Heart right ventricle (tissue), 16 donors: ENCODE results near the gene NOX5. TPM values are rescaled to one million over a fixed set of nuclear protein-coding genes. Genes with fewer than 3 reads are reported as not detected.

Experiments
- ATAC-seq, 8 donors: fragments of 200-7000 bp; cut with Tn5 transposase; one replicate each; pipeline ENCODE4 v1.9.1; 2020; ENCODE audit warnings: mild to moderate bottlenecking in 8 of 8, moderate library complexity in 8 of 8, moderate number of reproducible peaks in 1 of 8
- DNase-seq, 2 donors: peaks; one replicate each; pipeline ENCODE4 v3.0.0-alpha.2; 2020
- H3K27ac ChIP-seq, 10 donors: fragments of 200-600 bp; sonication (generic) in 2 of 10; one replicate each; pipeline versions ENCODE4 v1.5.0 to v1.8.0; 2020 to 2022; ENCODE audit warnings: mild to moderate bottlenecking in 3 of 10
- H3K27me3 ChIP-seq, 7 donors: fragments of 200-600 bp; one replicate each; pipeline ENCODE4 v1.8.0; 2021 to 2022; ENCODE audit warnings: mild to moderate bottlenecking in 2 of 7
- H3K36me3 ChIP-seq, 9 donors: fragments of 200-600 bp; sonication (generic) in 1 of 9; one replicate each; pipeline versions ENCODE4 v1.5.0 to v1.8.0; 2020 to 2022; ENCODE audit warnings: mild to moderate bottlenecking in 2 of 9
- H3K4me1 ChIP-seq, 9 donors: fragments of 200-600 bp; sonication (generic) in 1 of 9; one replicate each; pipeline versions ENCODE4 v1.5.0 to v1.8.0; 2020 to 2022; ENCODE audit warnings: mild to moderate bottlenecking in 4 of 9
- H3K4me3 ChIP-seq, 10 donors: fragments of 200-600 bp; sonication (generic) in 2 of 10; one replicate each; pipeline versions ENCODE4 v1.5.0 to v1.8.0; 2020 to 2022; ENCODE audit warnings: mild to moderate bottlenecking in 7 of 10, moderate library complexity in 2 of 10
- H3K9me3 ChIP-seq, 11 donors: fragments of 200-600 bp in 10 of 11; sonication (generic) in 2 of 11; one replicate each; pipeline versions ENCODE4 v1.5.0 to v1.8.0; 2013 to 2022; ENCODE audit warnings: mild to moderate bottlenecking in 2 of 11, control low read depth in 1 of 11, moderate library complexity in 1 of 11
- WGBS, 2 donors: extraction: QIAGEN DNeasy Blood & Tissue Kit; methylation state at CpG; one replicate each; pipeline ENCODE4 v1.1.7; 2013; ENCODE audit warnings: inconsistent platforms in 1 of 2; 5-methylcytosine and 5-hydroxymethylcytosine counted together
- intact Hi-C, 10 donors: fragments of 100-400 bp; cut with DNase I; formaldehyde crosslinking; loops; one replicate each; pipeline versions ENCODE4 v1.11.1 to v1.14.2; 2022
- polyA plus RNA-seq, 2 donors: library from polyadenylated mRNA; stranded (reverse); fragments of 200-250 nt; gene quantifications; one replicate each; pipeline ENCODE4 v1.2.3, GENCODE V29; 2013
- total RNA-seq, 10 donors: library from RNA; stranded (reverse); fragmentation: NEBNext Ultra II Directional in 3 of 10; extraction: Animal tissue kit (Norgen Biotek cat#: 25700) in 3 of 10; gene quantifications; one replicate each; pipeline versions ENCODE4 v1.2.1 to v1.2.4, GENCODE V29; 2021 to 2023
- TF ChIP-seq, protein P1 (sequence below), 9 donors: fragments of 200-600 bp; sonication (generic) in 2 of 9; IDR thresholded peaks; one replicate each; pipeline versions ENCODE4 v1.5.0 to v1.8.0; 2021 to 2022; ENCODE audit warnings: antibody characterized with exemption in 9 of 9, mild to moderate bottlenecking in 5 of 9, moderate library complexity in 1 of 9
- donor health status: Arrhythmogenic right ventricular cardiomyopathy.
- donor health status: ischemic (EF 13 %, LVEDD 7.1; RV severe dilation, severe dysfunction).
- donor health status: healthy with polysubstance abuse.
- donor health status: DM: no; HTN: yes; CAD: no.
- donor health status: DM: no; HTN: no; CAD: no.
- donor health status: ischemic (EF 25% LVEDD 6.9; RV normal size, moderate dysfunction).
- donor health status: ischemic (EF 25% LVEDD 5.7; RV mildly dilated, moderate dysfunction).
- donor health status: healthy.
- donor health status: DM: yes; HTN: yes; CAD: no.
- donor health status: Ischemic cardiomyopathy.
- donor health status: ischemic (EF 35%, LVEDD 5.7; RV mildly dilated, moderate dysfunction).
- donor health status: nonischemic (EF 11% LVEDD 7.7; RV severe dilation, severe dysfunction).
- donor health status: DM: yes; HTN: yes; CAD: no.
- donor health status: PGD.
- donor health status: ischemic (EF 29% LVEDD 5.4; RV normal size, mild dysfunction).
- donor health status: nonischemic (EF 23%, LVEDD 6.1; RV moderate dilation, normal function).

The NOX5 gene
- total and polyA plus RNA-seq, 12 donors: 0.06 to 0.37 (median 0.18) TPM; not detected in 4

DNA sequence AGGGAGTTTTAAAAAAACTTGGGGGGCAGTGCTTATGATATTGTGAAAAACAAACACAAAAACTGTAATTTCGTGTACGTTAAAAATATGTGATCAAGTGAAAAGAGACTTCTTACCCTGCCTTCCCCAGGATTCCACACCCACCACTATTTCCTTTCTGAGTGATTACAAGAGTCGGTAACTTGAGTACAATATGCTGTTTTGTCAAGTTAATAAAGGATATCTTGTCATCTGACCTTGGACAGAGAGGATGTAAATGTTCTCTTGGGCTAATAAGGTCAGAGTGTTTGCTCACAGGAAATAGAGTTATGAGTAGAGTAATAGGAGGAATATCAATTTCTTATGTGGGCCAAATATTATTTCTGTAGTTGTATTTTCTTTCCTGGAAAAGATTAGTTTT is 68.1 kb downstream of the NOX5 start:
- ATAC-seq: peak in 7 of 8 donors; percentile 17 to 70 (median 61)

DNA sequence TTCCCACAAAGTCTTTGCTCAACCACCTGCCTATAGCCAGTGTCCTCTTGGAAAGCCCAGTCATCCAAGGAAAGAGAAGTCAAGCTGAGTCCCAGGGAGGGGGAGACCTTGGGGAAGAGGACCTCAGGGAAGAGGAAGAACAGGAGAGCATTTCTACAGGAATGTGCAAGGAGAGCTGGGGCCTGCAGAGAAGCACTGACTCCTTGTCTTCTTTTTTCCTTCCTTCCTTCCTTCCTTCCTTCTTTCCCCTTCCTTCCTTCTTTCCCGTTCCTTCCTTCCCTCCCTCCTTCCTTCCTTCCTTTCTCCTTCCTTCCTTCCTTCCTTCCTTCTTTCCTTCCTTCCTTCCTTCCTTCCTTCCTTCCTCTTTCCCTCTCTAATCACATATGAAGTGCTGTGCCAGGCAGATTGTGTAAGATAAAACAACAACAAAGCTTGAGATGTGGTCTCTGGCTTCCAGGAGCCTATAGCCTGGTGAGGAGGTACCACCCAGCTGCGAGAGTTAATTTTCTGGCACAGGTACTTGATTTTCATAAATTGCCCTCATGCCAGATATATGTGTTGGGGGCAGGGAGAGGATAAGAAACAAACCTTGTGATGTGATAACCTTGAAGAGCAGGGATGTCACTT is 70.0 kb downstream of the NOX5 start:
- peak overlapping the region in 8 of 10 donors; percentile 44 to 94 (median 77) for H3K27ac ChIP-seq
- 61 to 75% methylated on average over 2 of the region's 2 CpGs for WGBS, 2 donors
- intact Hi-C loops: loop anchor here in 3 of 10 donors (5.0 to 10.0 kb wide), 2 partner anchors 70 to 78 kb away; partner anchors contain the start of gene GLCE (in 2 of the 3)

More for the DNA sequence above, 68.1 kb downstream of the NOX5 start:
- 30 to 60% methylated on average over 3 of the region's 3 CpGs for WGBS, 2 donors
- H3K4me3 ChIP-seq: peak overlapping the region in 1 of 10 donors; percentile 2
- TF ChIP-seq, protein P1, sequence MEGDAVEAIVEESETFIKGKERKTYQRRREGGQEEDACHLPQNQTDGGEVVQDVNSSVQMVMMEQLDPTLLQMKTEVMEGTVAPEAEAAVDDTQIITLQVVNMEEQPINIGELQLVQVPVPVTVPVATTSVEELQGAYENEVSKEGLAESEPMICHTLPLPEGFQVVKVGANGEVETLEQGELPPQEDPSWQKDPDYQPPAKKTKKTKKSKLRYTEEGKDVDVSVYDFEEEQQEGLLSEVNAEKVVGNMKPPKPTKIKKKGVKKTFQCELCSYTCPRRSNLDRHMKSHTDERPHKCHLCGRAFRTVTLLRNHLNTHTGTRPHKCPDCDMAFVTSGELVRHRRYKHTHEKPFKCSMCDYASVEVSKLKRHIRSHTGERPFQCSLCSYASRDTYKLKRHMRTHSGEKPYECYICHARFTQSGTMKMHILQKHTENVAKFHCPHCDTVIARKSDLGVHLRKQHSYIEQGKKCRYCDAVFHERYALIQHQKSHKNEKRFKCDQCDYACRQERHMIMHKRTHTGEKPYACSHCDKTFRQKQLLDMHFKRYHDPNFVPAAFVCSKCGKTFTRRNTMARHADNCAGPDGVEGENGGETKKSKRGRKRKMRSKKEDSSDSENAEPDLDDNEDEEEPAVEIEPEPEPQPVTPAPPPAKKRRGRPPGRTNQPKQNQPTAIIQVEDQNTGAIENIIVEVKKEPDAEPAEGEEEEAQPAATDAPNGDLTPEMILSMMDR (IDR thresholded peaks at IDR 0.05): no peak
- intact Hi-C loops: loop anchor here in 3 of 10 donors (5.0 to 10.0 kb wide), 2 partner anchors 72 to 80 kb away; partner anchors contain the start of gene GLCE (in 2 of the 3)
- no peaks in the 10 kb centered on the region for H3K9me3 ChIP-seq
- peaks cover 7 to 55% (median 42%) of the 10 kb centered on the region in 9 donors for H3K4me1 ChIP-seq
- no peak for DNase-seq
- H3K27ac ChIP-seq: peak overlapping the region; percentile 42 to 94 (median 77)
- no peaks in the 10 kb centered on the region for H3K36me3 ChIP-seq
- H3K27me3 ChIP-seq: peaks cover 0 to 3% (median 0%) of the 10 kb centered on the region in 7 donors

DNA sequence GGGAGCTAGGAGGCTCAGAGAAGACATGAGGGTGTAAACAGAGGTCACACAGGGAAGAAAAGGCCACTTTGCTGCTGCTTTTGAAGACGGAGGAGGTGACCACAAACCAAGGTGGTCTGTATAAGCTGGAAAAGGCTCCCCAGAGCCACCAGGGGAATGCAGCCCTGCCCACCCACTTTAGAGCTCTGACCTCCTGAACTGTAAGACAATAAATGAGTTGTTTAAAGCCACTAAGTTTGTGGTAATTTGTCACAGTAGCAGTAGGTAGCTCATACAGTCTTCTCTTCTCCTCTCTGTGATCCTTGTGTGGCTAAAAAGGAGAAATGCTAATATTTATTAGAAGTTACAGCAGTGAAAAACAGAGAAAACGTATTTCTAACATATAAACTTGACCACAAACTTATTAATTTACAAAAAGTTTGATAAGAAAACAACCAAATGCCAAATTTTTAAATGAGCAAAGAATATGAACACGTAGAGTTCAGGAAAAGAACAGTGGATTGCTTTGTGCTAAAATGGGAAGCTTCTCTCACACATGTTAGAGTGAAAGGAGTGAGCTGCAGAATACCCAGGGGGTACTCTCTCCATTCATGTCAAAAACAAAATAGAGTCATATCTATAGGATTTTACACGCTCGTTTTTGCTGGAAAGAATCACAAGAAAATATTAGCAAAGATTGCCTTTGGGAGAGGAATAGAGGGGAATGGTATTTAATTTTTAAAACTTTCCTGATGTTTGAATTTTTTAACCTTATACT is 71.0 kb downstream of the NOX5 start:
- Histone ChIP-seq H3K4me1 (peaks cover 7 to 60% (median 41%) of the 10 kb centered on the region in 9 donors), H3K36me3 (no peaks in the 10 kb centered on the region), H3K27me3 (peaks cover 0 to 3% (median 0%) of the 10 kb centered on the region in 7 donors), H3K4me3 (no peak overlapping the region), H3K27ac (peak overlapping the region in 1 of 10 donors; percentile 90), H3K9me3 (no peaks in the 10 kb centered on the region)
- DNase-seq: no peak
- 62 to 71% methylated on average over 5 of the region's 5 CpGs for WGBS, 2 donors
- ATAC-seq: no peak
- TF ChIP-seq, protein P1 (IDR thresholded peaks at IDR 0.05): no peak
- intact Hi-C loops: loop anchor here in 1 of 10 donors (10.0 kb wide), 1 partner anchor 69 kb away; no protein-coding TSS in a partner anchor

More for the DNA sequence above, 70.0 kb downstream of the NOX5 start:
- ATAC-seq (no peak), DNase-seq (no peak)
- H3K27me3 ChIP-seq: peaks cover 0 to 3% (median 0%) of the 10 kb centered on the region in 7 donors
- TF ChIP-seq, protein P1 (IDR thresholded peaks at IDR 0.05): no peak
- H3K4me1 ChIP-seq: peaks cover 7 to 62% (median 42%) of the 10 kb centered on the region in 9 donors
- H3K9me3 ChIP-seq: no peaks in the 10 kb centered on the region
- no peaks in the 10 kb centered on the region for H3K36me3 ChIP-seq
- H3K4me3 ChIP-seq: no peak overlapping the region
